Prostate gland (tissue), 2 donors: ENCODE results near the gene BBIP1.

Experiments
- CTCF ChIP-seq, 4 experiments: fragments of 200-600 bp in 2 of 4; fragments of 450-650 bp in 2 of 4; sonication (generic) in 2 of 4; IDR thresholded peaks; 1 replicate in 3 of 4; 2 replicates in 1 of 4; pipeline ENCODE4 v1.5.1; 2016 to 2019; ENCODE audit warnings: antibody characterized with exemption in 4 of 4, mild to moderate bottlenecking in 2 of 4, moderate library complexity in 2 of 4
- POLR2A ChIP-seq: fragments of 450-650 bp; IDR thresholded peaks from one replicate; pipeline ENCODE4 v1.6.1; 2016; ENCODE audit warnings: antibody characterized with exemption, mild to moderate bottlenecking
- POLR2AphosphoS5 ChIP-seq: sonication (generic); formaldehyde crosslinking; IDR thresholded peaks from one replicate; pipeline ENCODE4 v1.6.1; 2017; ENCODE audit warnings: antibody characterized with exemption

DNA sequence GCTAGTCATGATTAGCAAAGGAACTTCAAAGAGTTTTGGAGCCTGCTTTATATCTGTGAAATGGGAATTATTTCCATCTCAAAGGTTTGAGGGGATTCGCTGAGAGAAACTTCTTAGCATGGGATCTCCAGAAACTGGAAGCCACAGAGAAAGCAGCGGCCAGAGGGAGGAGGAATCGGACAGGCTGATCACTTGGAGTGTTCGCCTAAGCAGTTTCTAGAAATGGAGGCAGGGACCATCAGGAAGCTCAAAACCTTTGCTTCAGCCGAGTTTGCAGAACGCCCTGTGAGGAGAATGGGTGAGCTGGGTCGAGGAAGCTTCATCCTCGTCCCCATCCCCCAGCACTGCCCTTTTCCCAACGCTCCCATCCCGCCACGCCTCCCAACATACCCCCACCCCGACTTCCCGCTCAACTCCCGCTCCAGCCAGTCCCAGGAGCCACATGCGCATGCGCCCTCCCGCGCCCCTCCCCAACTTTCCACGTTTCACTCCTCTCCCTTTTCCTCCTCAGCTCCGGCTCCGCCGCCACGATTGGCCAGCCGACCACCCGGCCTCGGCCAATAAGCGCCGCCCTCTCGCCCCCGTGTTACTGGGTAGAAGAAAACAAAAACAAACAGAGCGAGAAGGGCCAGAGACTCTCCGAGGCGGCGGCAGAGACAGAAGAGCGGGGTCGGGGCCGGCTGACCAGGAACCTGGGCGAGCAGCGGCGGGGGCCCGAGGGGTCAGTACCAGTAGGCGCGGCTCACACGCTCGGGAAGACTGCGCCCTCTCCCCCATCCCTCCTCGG, 47.5 kb downstream of the BBIP1 start, which contains the start of gene PDCD4:
- no peak for TF ChIP-seq CTCF (IDR thresholded peaks at IDR 0.05)
- TF ChIP-seq POLR2A, result peak; percentile 96
- TF ChIP-seq POLR2AphosphoS5, result peak; percentile 98
